CD14-positive monocyte (primary cell): Measurements from ENCODE around the gene NPTX1. TPM values are rescaled to one million over a fixed set of nuclear protein-coding genes. Genes with fewer than 3 reads are reported as not detected.

Experiments used
- DNase-seq, 3 donors: peaks; one replicate each; pipeline ENCODE4 v3.0.0-alpha.2; 2011 to 2022
- H2AFZ ChIP-seq: 2 replicates; pipeline ENCODE4 v1.6.0; 2012; ENCODE audit warnings: mild to moderate bottlenecking, low read depth, low read length, inconsistent platforms; ENCODE audit not compliant: insufficient read depth, poor library complexity, severe bottlenecking
- H3K27ac ChIP-seq, 2 donors: 1 replicate in 1 of 2; 2 replicates in 1 of 2; pipeline ENCODE4 v1.5.1; 2012 to 2013; ENCODE audit warnings: low read length in 2 of 2, control low read depth in 1 of 2, inconsistent platforms in 1 of 2, low read depth in 1 of 2, mild to moderate bottlenecking in 1 of 2
- H3K27me3 ChIP-seq, 2 donors: one replicate each; pipeline versions ENCODE4 v1.6.0 to v1.6.1; 2011 to 2013; ENCODE audit warnings: low read length in 2 of 2; ENCODE audit not compliant: control insufficient read depth in 2 of 2, insufficient read depth in 2 of 2
- H3K36me3 ChIP-seq, 2 donors: replicated peaks in 1 of 2; 1 replicate in 1 of 2; 2 replicates in 1 of 2; pipeline versions ENCODE4 v1.5.1 to v1.6.1; 2012 to 2013; ENCODE audit warnings: low read length in 2 of 2, control low read depth in 1 of 2, inconsistent platforms in 1 of 2, mild to moderate bottlenecking in 1 of 2; ENCODE audit not compliant: insufficient read depth in 2 of 2, control insufficient read depth in 1 of 2
- H3K4me1 ChIP-seq, 2 donors: 1 replicate in 1 of 2; 2 replicates in 1 of 2; pipeline versions ENCODE4 v1.5.1 to v1.6.1; 2012 to 2013; ENCODE audit warnings: low read length in 2 of 2, control low read depth in 1 of 2, inconsistent platforms in 1 of 2, mild to moderate bottlenecking in 1 of 2, moderate library complexity in 1 of 2; ENCODE audit not compliant: insufficient read depth in 2 of 2, control insufficient read depth in 1 of 2
- H3K4me2 ChIP-seq: replicated peaks from 2 replicates; pipeline ENCODE3; 2012; ENCODE audit warnings: low read length, moderate library complexity, mild to moderate bottlenecking; ENCODE audit not compliant: poor library complexity, severe bottlenecking; ENCODE audit errors: extremely low read depth
- H3K4me3 ChIP-seq, 3 experiments: fragments of 200-600 bp in 1 of 3; sonication (generic) in 1 of 3; replicated peaks in 1 of 3; 1 replicate in 2 of 3; 2 replicates in 1 of 3; pipeline ENCODE4 v1.5.1; 2011 to 2013; ENCODE audit warnings: low read length in 3 of 3, mild to moderate bottlenecking in 3 of 3, control low read depth in 2 of 3, low read depth in 2 of 3, inconsistent platforms in 1 of 3, moderate library complexity in 1 of 3
- H3K79me2 ChIP-seq: 2 replicates; pipeline ENCODE4 v1.6.0; 2012; ENCODE audit warnings: mild to moderate bottlenecking, control low read depth, inconsistent platforms, low read length, moderate library complexity; ENCODE audit not compliant: insufficient read depth
- H3K9ac ChIP-seq: 2 replicates; pipeline ENCODE4 v1.6.0; 2017; ENCODE audit warnings: low read length, mild to moderate bottlenecking; ENCODE audit not compliant: insufficient read depth, poor library complexity, severe bottlenecking
- H3K9me3 ChIP-seq, 2 donors: replicated peaks in 1 of 2; 1 replicate in 1 of 2; 2 replicates in 1 of 2; pipeline versions ENCODE4 v1.5.1 to v1.6.1; 2012 to 2013; ENCODE audit warnings: low read length in 2 of 2, control low read depth in 1 of 2; ENCODE audit not compliant: control insufficient read depth in 1 of 2, insufficient read depth in 1 of 2
- H4K20me1 ChIP-seq: 2 replicates; pipeline ENCODE4 v1.6.0; 2012; ENCODE audit warnings: mild to moderate bottlenecking, low read length, control low read depth, moderate library complexity; ENCODE audit not compliant: insufficient read depth
- H3K27ac Mint-ChIP-seq, 7 donors: one replicate each; pipeline ENCODE4 v1.8.0; 2020; ENCODE audit warnings: mild to moderate bottlenecking in 7 of 7, mixed read lengths in 7 of 7, moderate library complexity in 6 of 7, inconsistent platforms in 2 of 7
- H3K27me3 Mint-ChIP-seq, 3 donors: one replicate each; pipeline ENCODE4 v1.8.0; 2021 to 2022; ENCODE audit warnings: low read depth in 3 of 3, mild to moderate bottlenecking in 3 of 3, mixed read lengths in 3 of 3, moderate library complexity in 3 of 3, inconsistent platforms in 1 of 3
- H3K36me3 Mint-ChIP-seq, 2 donors: one replicate each; pipeline ENCODE4 v1.8.0; 2020; ENCODE audit warnings: mixed read lengths in 2 of 2, inconsistent platforms in 1 of 2, mild to moderate bottlenecking in 1 of 2
- H3K4me1 Mint-ChIP-seq: one replicate; pipeline ENCODE4 v1.8.0; 2020; ENCODE audit warnings: mild to moderate bottlenecking, mixed read lengths
- H3K4me3 Mint-ChIP-seq, 2 donors: one replicate each; pipeline ENCODE4 v1.8.0; 2020; ENCODE audit warnings: mild to moderate bottlenecking in 2 of 2, mixed read lengths in 2 of 2, moderate library complexity in 1 of 2
- H3K9me3 Mint-ChIP-seq, 7 donors: one replicate each; pipeline ENCODE4 v1.8.0; 2020 to 2022; ENCODE audit warnings: mixed read lengths in 7 of 7, mild to moderate bottlenecking in 6 of 7, moderate library complexity in 6 of 7, inconsistent platforms in 2 of 7
- WGBS: methylation state at CpG from one replicate; pipeline ENCODE4 v1.1.5; 2013; ENCODE audit warnings: missing lambda C conversion rate; ENCODE audit not compliant: insufficient coverage; 5-methylcytosine and 5-hydroxymethylcytosine counted together
- intact Hi-C, 2 donors: fragments of 100-400 bp; cut with micrococcal nuclease; formaldehyde crosslinking; loops; one replicate each; pipeline versions ENCODE4 v1.15.0 to v1.15.1; 2023
- polyA plus RNA-seq, 3 donors: library from polyadenylated mRNA; depleted of rRNA in 1 of 3; unstranded in 2 of 3; stranded (reverse) in 1 of 3; fragments of 300-500 nt in 2 of 3; fragments of >200 nt in 1 of 3; fragmentation: Illumina TruSeq in 2 of 3; gene quantifications; 1 replicate in 2 of 3; 2 replicates in 1 of 3; pipeline ENCODE4 v1.2.3, GENCODE V29; 2012 to 2021
- TF ChIP-seq, protein P1 (sequence below): fragments of 200-600 bp; IDR thresholded peaks from one replicate; pipeline ENCODE4 v1.8.0; 2022; ENCODE audit warnings: antibody characterized with exemption, mild to moderate bottlenecking

NPTX1 gene
- polyA plus RNA-seq, 3 donors: not detected

DNA sequence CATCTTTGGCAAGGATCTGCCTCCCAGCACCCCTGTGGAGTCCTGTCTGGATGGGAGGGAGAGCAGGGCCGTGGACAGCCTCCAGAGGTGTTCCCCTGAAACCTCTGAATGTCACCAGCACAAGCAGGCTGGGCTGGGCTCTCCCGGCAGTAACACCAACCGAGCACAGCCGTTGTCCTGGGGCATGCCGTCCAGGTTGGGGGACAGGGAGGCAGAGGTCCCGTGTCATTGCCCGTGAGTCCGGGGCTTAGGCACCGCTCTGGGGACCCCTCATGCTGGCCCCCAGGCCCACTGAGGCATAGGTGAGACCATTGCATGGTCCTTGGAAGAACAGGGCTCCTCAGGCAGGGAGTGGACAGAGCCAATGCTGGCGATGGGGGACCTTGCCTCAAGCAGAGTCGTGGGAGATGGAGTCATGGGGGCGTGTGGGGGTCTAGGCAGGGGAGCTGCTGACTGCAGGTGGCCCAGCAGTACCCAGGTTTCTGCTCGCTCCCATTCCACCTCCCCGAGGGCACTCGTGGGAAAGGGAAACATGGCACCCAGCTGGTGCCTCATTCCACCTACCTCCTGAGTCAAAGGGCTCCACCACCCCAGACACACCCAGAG is 44.0 kb downstream of the NPTX1 start:
- H2AFZ ChIP-seq: no peak overlapping the region
- H3K4me1 Mint-ChIP-seq: no peaks in the 10 kb centered on the region
- no peak for DNase-seq
- H3K27me3 ChIP-seq: no peaks in the 10 kb centered on the region
- no peak overlapping the region for H3K4me3 ChIP-seq
- no peaks in the 10 kb centered on the region for H3K79me2 ChIP-seq
- H3K4me3 Mint-ChIP-seq: no peak overlapping the region
- no peaks in the 10 kb centered on the region for H3K4me1 ChIP-seq
- intact Hi-C loops: no loop called here
- no peaks in the 10 kb centered on the region for H3K36me3 Mint-ChIP-seq
- peaks cover 3 to 5% (median 4%) of the 10 kb centered on the region in 3 donors for H3K27me3 Mint-ChIP-seq
- WGBS: 84% methylated on average over 14 of the region's 15 CpGs
- H3K9me3 ChIP-seq: no peaks in the 10 kb centered on the region
- H4K20me1 ChIP-seq: no peaks in the 10 kb centered on the region
- no peaks in the 10 kb centered on the region for H3K36me3 ChIP-seq
- TF ChIP-seq, protein P1, sequence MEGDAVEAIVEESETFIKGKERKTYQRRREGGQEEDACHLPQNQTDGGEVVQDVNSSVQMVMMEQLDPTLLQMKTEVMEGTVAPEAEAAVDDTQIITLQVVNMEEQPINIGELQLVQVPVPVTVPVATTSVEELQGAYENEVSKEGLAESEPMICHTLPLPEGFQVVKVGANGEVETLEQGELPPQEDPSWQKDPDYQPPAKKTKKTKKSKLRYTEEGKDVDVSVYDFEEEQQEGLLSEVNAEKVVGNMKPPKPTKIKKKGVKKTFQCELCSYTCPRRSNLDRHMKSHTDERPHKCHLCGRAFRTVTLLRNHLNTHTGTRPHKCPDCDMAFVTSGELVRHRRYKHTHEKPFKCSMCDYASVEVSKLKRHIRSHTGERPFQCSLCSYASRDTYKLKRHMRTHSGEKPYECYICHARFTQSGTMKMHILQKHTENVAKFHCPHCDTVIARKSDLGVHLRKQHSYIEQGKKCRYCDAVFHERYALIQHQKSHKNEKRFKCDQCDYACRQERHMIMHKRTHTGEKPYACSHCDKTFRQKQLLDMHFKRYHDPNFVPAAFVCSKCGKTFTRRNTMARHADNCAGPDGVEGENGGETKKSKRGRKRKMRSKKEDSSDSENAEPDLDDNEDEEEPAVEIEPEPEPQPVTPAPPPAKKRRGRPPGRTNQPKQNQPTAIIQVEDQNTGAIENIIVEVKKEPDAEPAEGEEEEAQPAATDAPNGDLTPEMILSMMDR: no peak
- H3K9me3 Mint-ChIP-seq: peaks cover 0 to 3% (median 0%) of the 10 kb centered on the region in 7 donors
- H3K4me2 ChIP-seq: no peak overlapping the region
- H3K9ac ChIP-seq: no peak overlapping the region
- H3K27ac Mint-ChIP-seq: no peak overlapping the region
- H3K27ac ChIP-seq: no peak overlapping the region

- Histone ChIP-seq H3K4me1 (no peaks in the 10 kb centered on the region), H3K27ac (no peak overlapping the region), H3K9ac (no peak overlapping the region), H3K9me3 (no peaks in the 10 kb centered on the region), H3K4me3 (no peak overlapping the region), H3K79me2 (no peaks in the 10 kb centered on the region), H2AFZ (no peak overlapping the region), H3K27me3 (no peaks in the 10 kb centered on the region), H4K20me1 (no peaks in the 10 kb centered on the region), H3K4me2 (no peak overlapping the region), H3K36me3 (no peaks in the 10 kb centered on the region)
- DNase-seq: no peak
- Mint-ChIP-seq H3K27ac (peak overlapping the region in 1 of 7 donors; percentile 25), H3K9me3 (peaks cover 0 to 3% (median 0%) of the 10 kb centered on the region in 7 donors), H3K36me3 (no peaks in the 10 kb centered on the region), H3K4me3 (no peak overlapping the region), H3K4me1 (no peaks in the 10 kb centered on the region), H3K27me3 (peaks cover 4 to 7% (median 5%) of the 10 kb centered on the region in 3 donors)
- intact Hi-C loops: no loop called here
- WGBS: 94% methylated on average over 27 of the region's 29 CpGs
- TF ChIP-seq, protein P1: no peak
Measured at GRCh38 chr17:80431246-80432195, 44.9 kb downstream of the NPTX1 start.
